Dedifferentiated amniotic fluid mesenchymal stem cell (primary cell): ENCODE data around the gene MUC21.

Experiments
- DNase-seq: peaks from one replicate; pipeline ENCODE4 v3.0.0-alpha.2; 2016; ENCODE audit errors: extremely low spot score

Gene MUC21

GRCh38 chr6:30983439-30983838, at the start of gene MUC21:
MUC21 (plus strand) TSS chr6:30983718; CDS start chr6:30983959, 241 bp downstream.
- no peak for DNase-seq

- DNase-seq, result no peak
These were observed 48.5 kb upstream of the MUC21 start for GRCh38 chr6:30935018-30935417.

DNA sequence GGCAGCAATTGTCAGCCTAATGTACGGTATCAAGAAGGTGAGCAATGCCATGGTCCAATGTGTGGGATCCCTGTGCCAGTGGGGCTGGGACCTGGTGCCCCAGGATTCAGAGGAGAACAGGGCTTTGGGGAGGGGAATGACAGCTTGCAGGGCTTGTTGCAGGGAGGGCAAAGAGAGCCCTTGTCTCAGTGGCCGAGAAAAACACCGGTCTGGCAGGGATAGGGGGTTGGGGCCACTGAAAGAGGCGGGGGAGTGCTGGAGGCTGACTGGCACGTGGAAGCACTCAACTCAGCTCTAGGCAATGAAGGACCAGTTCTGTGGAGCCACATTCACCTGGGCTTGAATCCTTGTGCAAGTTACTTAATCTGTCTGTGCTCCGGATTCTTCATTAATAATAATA, 46.3 kb upstream of the MUC21 start:
- DNase-seq, result no peak

DNA sequence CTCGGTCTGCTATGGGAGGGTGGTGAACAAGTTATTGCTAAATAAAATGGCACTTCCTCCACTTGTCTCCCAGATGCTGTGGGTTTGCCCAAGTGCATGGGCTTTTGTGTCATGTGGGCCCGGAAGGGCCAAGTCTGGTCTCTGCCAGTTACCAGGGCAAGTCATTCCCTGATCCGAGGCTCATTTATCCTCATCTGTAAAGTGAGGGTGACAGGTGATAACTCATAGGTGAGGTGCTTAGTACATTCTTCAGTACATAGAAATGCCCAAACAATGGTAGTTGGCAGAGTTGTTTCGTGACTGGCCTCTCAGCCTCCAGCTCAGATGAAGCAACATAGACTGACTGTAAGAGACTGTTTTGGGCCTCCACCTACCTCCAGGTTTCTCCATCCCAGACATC, 44.8 kb upstream of the MUC21 start:
- DNase-seq, result no peak

GRCh38 chr6:30939473-30939872, 44.0 kb upstream of the MUC21 start:
- no peak for DNase-seq

DNA sequence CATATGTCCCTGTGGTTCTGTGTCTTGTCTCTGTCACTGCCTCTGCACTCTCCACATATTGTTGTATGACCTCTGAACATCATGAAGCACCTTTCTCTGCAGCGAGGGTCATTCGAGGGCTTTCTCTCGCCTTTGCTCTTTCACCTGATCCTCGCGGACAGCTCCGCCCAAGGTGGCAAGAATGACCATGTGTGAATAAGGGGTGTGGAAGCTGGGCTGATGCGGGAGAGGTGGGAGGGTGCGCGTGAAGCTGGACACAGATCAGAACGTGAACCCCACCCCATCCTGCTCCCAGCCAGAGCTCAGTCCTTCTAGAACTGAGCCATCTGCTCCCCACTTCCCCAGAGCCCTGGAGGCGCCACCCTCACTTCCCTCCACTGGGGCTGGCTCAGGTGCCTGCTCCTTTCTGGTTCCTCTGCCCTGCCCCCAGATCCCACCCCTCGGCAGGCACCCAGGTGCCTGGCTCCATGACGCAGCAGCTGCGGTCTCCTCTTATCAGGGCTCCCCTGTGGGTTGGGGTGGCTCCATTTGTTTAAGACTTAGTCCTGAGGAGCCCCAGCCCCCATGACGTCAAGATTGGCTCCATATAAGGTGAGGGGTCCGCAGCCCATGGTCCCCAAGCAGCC, 43.0 kb upstream of the MUC21 start, which contains the start of gene MUCL3:
TSS of gene MUCL3 (plus strand) at position 613 of the 626 bp plus-strand sequence. CDS start 27 bp downstream, outside the sequence.
- DNase-seq, result no peak

DNA sequence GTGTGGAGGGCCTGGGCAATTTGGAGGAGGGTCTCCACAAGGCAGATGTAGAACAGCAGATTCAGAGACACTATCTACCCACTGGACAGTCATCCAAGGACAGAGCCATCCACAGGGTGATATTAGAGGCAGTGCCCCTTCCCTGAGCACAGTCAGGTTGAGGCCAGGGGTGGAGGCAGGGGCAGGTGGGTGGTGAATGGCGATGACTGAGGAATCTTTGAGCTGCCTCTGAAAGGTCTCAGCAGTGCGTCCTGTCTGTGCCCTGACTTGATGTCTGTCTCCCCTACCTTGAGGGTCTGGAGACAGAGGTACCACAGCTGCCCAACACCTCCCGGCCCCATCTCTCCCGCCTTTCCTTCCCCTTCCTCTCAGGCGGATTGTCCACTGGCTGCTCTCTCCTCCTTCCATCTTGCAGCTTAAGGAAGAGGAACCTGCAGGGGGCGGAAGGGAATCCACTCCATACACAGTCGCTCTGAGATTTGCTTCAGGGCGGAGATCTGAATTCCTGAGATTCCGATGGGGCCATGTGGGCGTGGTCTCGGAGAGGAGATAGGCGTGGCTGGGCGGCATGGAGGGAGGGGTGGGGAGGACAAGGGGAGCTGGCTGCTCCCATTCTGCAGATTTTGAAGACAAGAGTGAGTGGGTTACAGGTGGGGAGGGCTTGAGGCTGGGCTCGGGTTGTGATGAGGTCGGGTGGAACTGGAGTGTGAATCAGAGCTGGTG, 41.0 kb upstream of the MUC21 start:
- peak; percentile 74 for DNase-seq

DNA sequence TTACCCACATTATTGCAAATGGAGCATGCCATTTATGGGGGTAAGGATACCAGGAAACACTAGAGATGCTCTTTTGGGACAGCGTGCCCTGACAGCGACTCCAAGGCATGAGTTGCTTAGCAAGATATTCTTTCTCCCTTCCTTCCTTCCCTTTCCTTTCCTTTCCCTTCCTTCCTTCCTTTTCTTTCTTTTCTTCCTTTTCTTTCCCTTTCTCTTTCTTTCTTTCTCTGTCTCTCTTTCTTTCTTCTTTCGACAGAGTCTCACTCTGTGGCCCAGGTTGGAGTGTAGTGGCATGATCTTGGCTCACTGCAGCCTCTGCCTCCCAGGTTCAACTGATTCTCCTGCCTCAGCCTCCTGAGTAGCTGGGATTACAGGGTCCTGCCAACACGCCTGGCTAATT, 39.5 kb upstream of the MUC21 start:
- DNase-seq, result no peak

DNA sequence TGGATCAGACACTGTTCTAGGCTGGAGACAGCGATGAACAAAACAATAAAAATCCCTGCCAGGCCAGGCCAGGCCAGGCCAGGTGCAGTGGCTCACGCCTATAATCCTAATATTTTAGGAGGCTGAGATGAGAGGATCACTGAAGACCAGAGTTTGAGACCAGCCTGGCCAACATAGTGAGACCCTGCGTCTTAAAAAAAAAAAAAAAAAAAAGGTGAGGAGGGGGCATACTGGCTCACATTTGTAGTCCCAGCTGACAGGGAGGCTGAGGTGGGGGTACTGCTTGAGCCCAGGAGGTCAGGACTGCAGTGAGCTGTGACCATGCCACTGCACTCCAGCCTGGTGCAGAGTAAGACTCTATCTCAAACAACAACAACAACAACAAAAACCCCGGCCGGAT, 38.2 kb upstream of the MUC21 start:
- DNase-seq, result no peak

- no peak for DNase-seq
These were observed 36.3 kb upstream of the MUC21 start for GRCh38 chr6:30947231-30947630.

DNA sequence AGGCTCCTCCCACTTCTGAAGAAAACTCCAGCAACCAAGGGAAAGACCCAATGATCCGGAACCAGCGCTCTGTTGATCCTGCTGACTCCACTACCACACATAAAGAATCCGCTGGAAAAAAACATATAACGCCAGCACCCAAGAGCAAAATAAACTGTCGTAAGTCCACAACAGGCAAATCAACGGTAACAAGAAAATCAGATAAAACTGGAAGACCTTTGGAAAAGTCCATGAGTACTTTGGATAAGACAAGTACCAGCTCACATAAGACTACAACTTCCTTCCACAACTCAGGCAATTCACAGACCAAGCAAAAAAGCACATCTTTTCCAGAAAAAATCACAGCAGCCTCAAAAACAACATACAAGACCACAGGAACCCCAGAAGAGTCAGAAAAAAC, 34.7 kb upstream of the MUC21 start:
- DNase-seq, result no peak

- DNase-seq, result no peak
These were observed 31.5 kb upstream of the MUC21 start for GRCh38 chr6:30951907-30952469.

DNA sequence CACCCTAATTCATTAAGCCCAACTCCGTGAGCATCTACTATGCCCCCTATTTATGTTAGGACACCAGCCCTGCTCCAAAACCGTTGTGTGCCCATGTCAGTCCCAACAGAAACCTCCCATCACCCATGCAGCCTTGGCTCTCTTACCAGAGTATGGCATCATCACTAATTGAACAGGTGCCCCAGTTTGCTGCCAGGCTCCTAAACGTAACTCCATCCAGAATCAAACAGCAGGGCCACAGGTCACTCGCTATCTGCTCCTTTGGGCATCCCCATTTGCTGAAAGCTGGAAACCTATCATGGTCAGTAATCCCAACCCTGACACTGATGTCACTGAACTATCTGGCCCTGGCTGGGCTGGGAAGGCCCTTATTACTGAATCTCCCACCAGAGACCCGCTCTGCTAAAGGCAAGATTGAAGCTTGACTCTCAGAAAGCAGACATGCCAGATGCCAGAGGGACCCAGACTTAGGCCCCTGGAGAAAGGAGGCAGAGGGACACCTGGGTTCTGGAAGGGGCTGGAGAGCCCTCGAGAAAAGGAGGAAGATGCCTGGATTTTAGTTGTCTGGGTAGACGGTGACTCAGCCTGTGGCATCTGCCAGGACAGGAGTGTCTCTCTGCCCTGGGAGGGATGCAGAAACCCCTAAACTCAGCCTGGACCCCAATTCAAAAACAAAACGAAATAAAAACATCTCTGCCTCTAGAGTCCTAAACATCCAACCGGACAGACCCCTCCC, 28.7 kb upstream of the MUC21 start:
- DNase-seq, result no peak

GRCh38 chr6:30955367-30956042, 28.0 kb upstream of the MUC21 start:
- DNase-seq, result no peak

DNA sequence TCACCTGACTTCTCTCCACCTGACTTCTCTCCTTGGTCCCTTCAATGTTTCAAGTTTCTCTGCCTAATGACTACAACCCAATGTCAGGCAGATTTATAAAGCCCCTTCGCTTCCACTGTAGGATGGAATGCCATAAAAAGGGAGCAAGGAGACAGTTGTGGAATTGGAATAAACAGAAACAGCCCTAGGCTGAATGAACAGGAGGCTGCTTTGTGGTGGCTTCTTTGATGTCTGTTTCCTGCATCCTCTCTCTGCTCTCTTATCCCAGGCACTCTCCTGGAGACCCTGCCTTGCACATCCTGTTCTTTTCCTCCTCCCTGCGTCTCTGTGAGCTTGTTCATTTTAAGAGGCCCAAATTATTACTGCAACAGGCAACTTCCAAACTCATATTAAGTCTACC, 25.8 kb upstream of the MUC21 start:
- no peak for DNase-seq

GRCh38 chr6:30960907-30961673, 22.4 kb upstream of the MUC21 start:
- peak; percentile 66 for DNase-seq

DNA sequence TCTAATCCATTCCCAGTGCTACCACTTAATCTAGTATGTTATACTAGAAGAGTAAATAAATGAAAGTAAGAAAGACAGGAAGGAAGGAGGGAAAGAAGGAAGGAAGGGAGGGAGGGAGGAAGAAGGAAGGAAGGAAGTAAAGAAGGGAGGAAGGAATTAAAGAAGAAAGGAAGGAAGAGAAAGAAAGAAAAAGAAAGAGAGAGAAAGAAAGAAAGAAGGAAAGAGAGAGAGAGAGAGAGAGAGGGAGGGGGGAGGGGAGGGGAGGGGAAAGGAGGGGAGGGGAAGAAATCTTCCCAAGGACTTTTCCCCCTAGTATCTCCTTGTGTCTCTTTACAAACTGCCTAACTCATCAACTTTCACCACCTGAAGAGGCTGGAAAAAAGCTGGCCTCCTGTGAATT, 20.8 kb upstream of the MUC21 start:
- DNase-seq, result no peak

- DNase-seq, result no peak
These were observed 19.9 kb upstream of the MUC21 start for GRCh38 chr6:30963641-30964040.

DNA sequence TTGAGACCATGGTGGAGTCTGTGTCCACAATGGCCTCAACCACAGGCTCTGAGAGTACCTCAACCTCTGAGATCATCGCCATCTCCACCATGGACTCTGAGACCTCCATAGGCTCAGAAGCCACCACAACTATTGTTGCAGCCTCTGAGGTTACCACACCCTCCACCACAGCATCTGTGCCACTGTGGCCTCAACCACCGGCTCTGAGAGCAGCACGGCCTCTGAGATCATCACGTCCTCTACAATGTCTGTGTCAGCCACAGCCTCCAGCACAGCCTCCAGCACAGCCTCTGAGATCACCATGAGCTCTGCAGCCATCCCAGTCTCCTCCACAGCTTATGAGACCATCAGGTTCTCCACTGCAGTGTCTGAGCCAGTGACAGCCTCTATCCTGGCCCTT, 19.4 kb upstream of the MUC21 start:
- DNase-seq, result no peak

GRCh38 chr6:30965140-30965601, 18.3 kb upstream of the MUC21 start:
- no peak for DNase-seq

- DNase-seq, result no peak
These were observed 17.4 kb upstream of the MUC21 start for GRCh38 chr6:30966154-30966553.
